Esophagus squamous epithelium (tissue), 5 donors: ENCODE results near the gene TRIML2. TPM values are rescaled to one million over a fixed set of nuclear protein-coding genes. Genes with fewer than 3 reads are reported as not detected.

Experiments used
- DNase-seq: peaks from one replicate; lab custom pipeline; 2025; lab: John Stamatoyannopoulos, UW
- H3K27ac ChIP-seq, 4 donors: fragments of 200-600 bp; sonication (generic); one replicate each; pipeline ENCODE4 v1.5.1; 2016 to 2019; ENCODE audit warnings: mild to moderate bottlenecking in 1 of 4
- H3K27me3 ChIP-seq, 4 donors: fragments of 200-600 bp; sonication (generic); 1 replicate in 3 of 4; 2 replicates in 1 of 4; pipeline versions ENCODE4 v1.5.1 to v1.6.0; 2017 to 2021; ENCODE audit warnings: antibody characterized with exemption in 1 of 4
- H3K36me3 ChIP-seq, 3 donors: fragments of 200-600 bp; sonication (generic); one replicate each; pipeline ENCODE4 v1.5.1; 2016 to 2019
- H3K4me1 ChIP-seq, 3 donors: fragments of 200-600 bp; sonication (generic); one replicate each; pipeline ENCODE4 v1.5.1; 2017 to 2019
- H3K4me3 ChIP-seq, 4 donors: fragments of 200-600 bp; sonication (generic); 1 replicate in 3 of 4; 2 replicates in 1 of 4; pipeline ENCODE4 v1.5.1; 2016 to 2019; ENCODE audit warnings: mild to moderate bottlenecking in 2 of 4, moderate library complexity in 1 of 4
- H3K9me3 ChIP-seq, 3 donors: fragments of 200-600 bp; sonication (generic); one replicate each; pipeline ENCODE4 v1.5.1; 2016 to 2019
- CTCF ChIP-seq, 6 experiments: fragments of 450-650 bp in 4 of 6; fragments of 200-600 bp in 2 of 6; sonication (generic) in 2 of 6; IDR thresholded peaks; one replicate each; pipeline ENCODE4 v1.5.1; 2016 to 2019; ENCODE audit warnings: antibody characterized with exemption in 6 of 6, mild to moderate bottlenecking in 4 of 6, moderate library complexity in 4 of 6
- POLR2A ChIP-seq, 4 donors: fragments of 450-650 bp; IDR thresholded peaks; one replicate each; pipeline ENCODE4 v1.6.1; 2017; ENCODE audit warnings: antibody characterized with exemption in 4 of 4, mild to moderate bottlenecking in 4 of 4, moderate library complexity in 3 of 4
- WGBS, 2 donors: methylation state at CpG; one replicate each; pipeline ENCODE4 v1.1.5; 2018; 5-methylcytosine and 5-hydroxymethylcytosine counted together
- intact Hi-C: fragments of 100-400 bp; cut with DNase I; formaldehyde crosslinking; loops from one replicate; pipeline ENCODE4 v1.15.0; 2022
- total RNA-seq, 4 donors: library from RNA; depleted of rRNA; stranded (reverse); fragments of >200 nt; gene quantifications; one replicate each; pipeline ENCODE4 v1.1.0, GENCODE V29; 2016
- donor health status: DM: yes; HTN: yes; CAD: no.

Gene TRIML2
- total RNA-seq = not detected

GRCh38 chr4:188109157-188109755 lies at the start of gene TRIML2:
Gene TRIML2, minus strand, starts transcription at chr4:188109603. Its CDS starts 4,235 bp downstream, at chr4:188105368.
- intact Hi-C loops = no loop called here
- Histone ChIP-seq H3K9me3 (peaks cover 0 to 5% (median 4%) of the 10 kb centered on the region in 3 donors), H3K4me3 (no peak within 1 kb of the TSS), H3K27ac (no peak within 1 kb of the TSS), H3K4me1 (no peaks in the 10 kb centered on the region), H3K27me3 (no peaks in the 10 kb centered on the region), H3K36me3 (no peaks in the 10 kb centered on the region)
- TF ChIP-seq POLR2A (IDR thresholded peaks at IDR 0.05) (no peak), CTCF (IDR thresholded peaks at IDR 0.05) (no peak)
- DNase-seq = no peak
- WGBS, 2 donors = 60 to 63% methylated on average over 10 to 11 of the region's 11 CpGs

GRCh38 chr4:188158336-188158735 lies 48.9 kb upstream of the TRIML2 start:
- H3K4me1 ChIP-seq = no peaks in the 10 kb centered on the region
- no peak overlapping the region for H3K4me3 ChIP-seq
- TF ChIP-seq CTCF (IDR thresholded peaks at IDR 0.05) (no peak), POLR2A (IDR thresholded peaks at IDR 0.05) (no peak)
- H3K9me3 ChIP-seq = no peaks in the 10 kb centered on the region
- WGBS, 2 donors = 91 to 100% methylated on average over 1 to 10 of the region's 10 CpGs
- H3K36me3 ChIP-seq = no peaks in the 10 kb centered on the region
- intact Hi-C loops = no loop called here
- no peak for DNase-seq
- H3K27ac ChIP-seq = no peak overlapping the region
- H3K27me3 ChIP-seq = no peaks in the 10 kb centered on the region

GRCh38 chr4:188154668-188155405 lies 45.4 kb upstream of the TRIML2 start:
- intact Hi-C loops = no loop called here
- WGBS, 2 donors = 72 to 85% methylated on average over 11 of the region's 11 CpGs
- Histone ChIP-seq H3K36me3 (no peaks in the 10 kb centered on the region), H3K27ac (no peak overlapping the region), H3K27me3 (no peaks in the 10 kb centered on the region), H3K4me3 (no peak overlapping the region), H3K9me3 (no peaks in the 10 kb centered on the region), H3K4me1 (no peaks in the 10 kb centered on the region)
- DNase-seq = no peak
- TF ChIP-seq CTCF (IDR thresholded peaks at IDR 0.05) (no peak), POLR2A (IDR thresholded peaks at IDR 0.05) (no peak)

- TF ChIP-seq POLR2A (IDR thresholded peaks at IDR 0.05) = no peak
- TF ChIP-seq CTCF (IDR thresholded peaks at IDR 0.05) = no peak
- no peaks in the 10 kb centered on the region for H3K27me3 ChIP-seq
- no peaks in the 10 kb centered on the region for H3K9me3 ChIP-seq
- no peak for DNase-seq
- no peaks in the 10 kb centered on the region for H3K4me1 ChIP-seq
- 81 to 88% methylated on average over 6 of the region's 6 CpGs for WGBS, 2 donors
- H3K4me3 ChIP-seq = no peak overlapping the region
- H3K36me3 ChIP-seq = no peaks in the 10 kb centered on the region
- no peak overlapping the region for H3K27ac ChIP-seq
- intact Hi-C loops = no loop called here
Observed at GRCh38 chr4:188147776-188148175, 38.4 kb upstream of the TRIML2 start.

- Histone ChIP-seq H3K27me3 (no peaks in the 10 kb centered on the region), H3K9me3 (no peaks in the 10 kb centered on the region), H3K36me3 (no peaks in the 10 kb centered on the region), H3K27ac (no peak overlapping the region), H3K4me3 (no peak overlapping the region), H3K4me1 (no peaks in the 10 kb centered on the region)
- WGBS, 2 donors = 87 to 90% methylated on average over 10 of the region's 11 CpGs
- DNase-seq = no peak
- no peak for TF ChIP-seq POLR2A (IDR thresholded peaks at IDR 0.05)
- TF ChIP-seq CTCF (IDR thresholded peaks at IDR 0.05) = no peak
- intact Hi-C loops = no loop called here
Observed at GRCh38 chr4:188147176-188147575, 37.8 kb upstream of the TRIML2 start.
